ENCODE data around the gene SENP1.

- TF ChIP-seq HNRNPLL (IDR thresholded peaks at IDR 0.05; ENCODE audit: low read depth, low read length, poor library complexity, severe bottlenecking) (no peak), CTCF (CRISPR knock-in tag; IDR thresholded peaks at IDR 0.05) (no peak)
These were observed 27.0 kb downstream of the SENP1 start for GRCh38 chr12:48078901-48079300.

Data from HepG2 (cell line).